Heart left ventricle (tissue), 16 donors: ENCODE data around the gene USP32. TPM values are rescaled to one million over a fixed set of nuclear protein-coding genes. Genes with fewer than 3 reads are reported as not detected.

Experiments
- ATAC-seq, 4 donors: fragments of 200-7000 bp; cut with Tn5 transposase; one replicate each; pipeline ENCODE4 v1.9.1; 2020 to 2022; ENCODE audit warnings: moderate library complexity in 4 of 4, mild to moderate bottlenecking in 3 of 4, moderate number of reproducible peaks in 1 of 4
- DNase-seq, 5 donors: peaks; one replicate each; pipeline ENCODE4 v3.0.0-alpha.2; 2020
- H3K27ac ChIP-seq, 12 donors: fragments of 200-600 bp; sonication (generic) in 4 of 12; one replicate each; pipeline versions ENCODE4 v1.5.0 to v1.8.0; 2016 to 2022; ENCODE audit warnings: mild to moderate bottlenecking in 2 of 12
- H3K27me3 ChIP-seq, 9 donors: fragments of 200-600 bp; sonication (generic) in 2 of 9; one replicate each; pipeline versions ENCODE4 v1.5.1 to v1.8.0; 2016 to 2022; ENCODE audit warnings: mild to moderate bottlenecking in 3 of 9
- H3K36me3 ChIP-seq, 9 donors: fragments of 200-600 bp; sonication (generic) in 2 of 9; one replicate each; pipeline versions ENCODE4 v1.5.0 to v1.8.0; 2018 to 2022; ENCODE audit warnings: mild to moderate bottlenecking in 2 of 9
- H3K4me1 ChIP-seq, 12 donors: fragments of 200-600 bp; sonication (generic) in 4 of 12; one replicate each; pipeline versions ENCODE4 v1.5.0 to v1.8.0; 2016 to 2022; ENCODE audit warnings: mild to moderate bottlenecking in 3 of 12
- H3K4me3 ChIP-seq, 12 donors: fragments of 200-600 bp; sonication (generic) in 4 of 12; one replicate each; pipeline versions ENCODE4 v1.5.0 to v1.8.0; 2017 to 2022; ENCODE audit warnings: mild to moderate bottlenecking in 9 of 12, moderate library complexity in 4 of 12
- H3K9me3 ChIP-seq, 12 donors: fragments of 200-600 bp; sonication (generic) in 4 of 12; one replicate each; pipeline versions ENCODE4 v1.5.0 to v1.8.0; 2016 to 2022; ENCODE audit warnings: mild to moderate bottlenecking in 1 of 12
- POLR2A ChIP-seq, 2 donors: fragments of 450-650 bp; IDR thresholded peaks; one replicate each; pipeline ENCODE4 v1.6.1; 2017; ENCODE audit warnings: antibody characterized with exemption in 2 of 2, mild to moderate bottlenecking in 2 of 2, moderate library complexity in 2 of 2
- WGBS, 4 donors: extraction: QIAGEN DNeasy Blood & Tissue Kit in 2 of 4; methylation state at CpG; one replicate each; pipeline versions ENCODE4 v1.1.5 to v1.1.7; 2013 to 2018; 5-methylcytosine and 5-hydroxymethylcytosine counted together
- intact Hi-C, 10 donors: fragments of 100-400 bp; cut with DNase I; formaldehyde crosslinking; loops; one replicate each; pipeline versions ENCODE4 v1.11.1 to v1.14.2; 2022
- polyA plus RNA-seq, 2 donors: library from polyadenylated mRNA; stranded (reverse); fragments of 200-250 nt; gene quantifications; one replicate each; pipeline ENCODE4 v1.2.3, GENCODE V29; 2013
- total RNA-seq, 9 donors: library from RNA; depleted of rRNA in 2 of 9; stranded (reverse); fragments of >200 nt in 2 of 9; fragmentation: NEBNext Ultra II Directional in 3 of 9; extraction: Animal tissue kit (Norgen Biotek cat#: 25700) in 3 of 9; gene quantifications; one replicate each; pipeline versions ENCODE4 v1.1.0 to v1.2.4, GENCODE V29; 2016 to 2023
- TF ChIP-seq, protein P1 (sequence below), 12 donors: fragments of 200-600 bp; sonication (generic) in 4 of 12; IDR thresholded peaks; one replicate each; pipeline versions ENCODE4 v1.5.0 to v1.8.0; 2018 to 2022; ENCODE audit warnings: antibody characterized with exemption in 12 of 12, mild to moderate bottlenecking in 5 of 12
- donor health status: ischemic (EF 13 %, LVEDD 7.1; RV severe dilation, severe dysfunction).
- donor health status: healthy with polysubstance abuse.
- donor health status: DM: no; HTN: yes; CAD: no.
- donor health status: DM: no; HTN: no; CAD: no.
- donor health status: ischemic (EF 25% LVEDD 6.9; RV normal size, moderate dysfunction).
- donor health status: ischemic (EF 25% LVEDD 5.7; RV mildly dilated, moderate dysfunction).
- donor health status: healthy.
- donor health status: DM: yes; HTN: yes; CAD: no.
- donor health status: ischemic (EF 35%, LVEDD 5.7; RV mildly dilated, moderate dysfunction).
- donor health status: nonischemic (EF 11% LVEDD 7.7; RV severe dilation, severe dysfunction).
- donor health status: DM: yes; HTN: yes; CAD: no.
- donor health status: PGD.
- donor health status: ischemic (EF 29% LVEDD 5.4; RV normal size, mild dysfunction).
- donor health status: nonischemic (EF 23%, LVEDD 6.1; RV moderate dilation, normal function).

USP32 gene
- total and polyA plus RNA-seq, 11 donors, result 9.8 to 50.0 (median 30.3) TPM

DNA sequence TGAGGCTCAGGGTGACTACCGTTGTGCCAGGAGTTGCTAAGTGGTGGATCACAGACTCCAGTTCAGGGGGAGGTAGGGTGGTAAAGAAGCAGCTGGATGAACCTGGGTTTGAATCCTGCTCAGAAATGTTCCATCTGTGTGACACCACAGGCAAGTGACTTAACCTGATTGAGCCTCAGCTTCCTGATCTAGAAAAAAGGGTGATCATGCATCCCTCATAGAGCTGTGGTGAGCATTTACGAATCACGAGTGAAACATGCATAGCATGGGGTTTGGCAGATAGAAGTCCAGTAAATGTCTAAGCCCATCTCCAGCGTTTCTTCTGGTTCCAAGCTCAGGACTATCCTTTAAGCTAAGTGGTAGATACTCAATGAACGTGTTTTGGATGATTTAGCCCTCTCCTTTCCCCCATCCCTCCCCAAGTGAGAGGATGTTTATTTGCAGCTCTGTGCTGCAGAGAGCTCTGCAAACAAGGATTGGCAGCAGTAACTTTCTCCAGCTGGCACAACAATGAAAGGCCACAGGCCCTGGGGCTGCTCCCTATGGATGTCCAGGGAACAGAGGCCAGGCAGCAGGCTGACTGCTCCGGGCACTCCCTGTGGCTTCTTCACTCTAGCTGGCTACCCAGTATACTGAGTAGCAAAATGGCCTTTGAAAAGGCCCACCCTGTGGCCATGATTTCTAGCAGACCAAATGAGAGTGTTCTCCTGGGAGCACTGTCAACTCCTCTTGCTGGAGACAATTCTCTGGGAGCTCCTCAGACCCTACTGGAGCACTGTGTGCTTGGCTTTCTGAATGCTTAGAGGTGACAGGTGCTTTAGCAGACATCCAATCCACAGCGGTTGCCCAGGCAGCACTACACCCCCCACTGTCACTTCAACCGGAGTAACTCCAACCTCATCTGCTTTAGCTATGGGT lies 220.8 kb downstream of the USP32 start:
- ATAC-seq, result no peak
- H3K4me1 ChIP-seq, result peaks cover 0 to 69% (median 22%) of the 10 kb centered on the region in 12 donors
- H3K27ac ChIP-seq, result peak overlapping the region in 10 of 12 donors; percentile 7 to 77 (median 58)
- no peak for DNase-seq
- no peaks in the 10 kb centered on the region for H3K9me3 ChIP-seq
- H3K36me3 ChIP-seq, result peaks cover 0 to 2% (median 0%) of the 10 kb centered on the region in 9 donors
- intact Hi-C loops, result loop anchor here in 2 of 10 donors (2.0 kb wide), 1 partner anchor 28 kb away; no protein-coding TSS in a partner anchor
- WGBS, 4 donors, result 70 to 80% (median 73%) methylated on average over 8 of the region's 8 CpGs
- H3K27me3 ChIP-seq, result no peaks in the 10 kb centered on the region
- H3K4me3 ChIP-seq, result no peak overlapping the region
- TF ChIP-seq, protein P1, sequence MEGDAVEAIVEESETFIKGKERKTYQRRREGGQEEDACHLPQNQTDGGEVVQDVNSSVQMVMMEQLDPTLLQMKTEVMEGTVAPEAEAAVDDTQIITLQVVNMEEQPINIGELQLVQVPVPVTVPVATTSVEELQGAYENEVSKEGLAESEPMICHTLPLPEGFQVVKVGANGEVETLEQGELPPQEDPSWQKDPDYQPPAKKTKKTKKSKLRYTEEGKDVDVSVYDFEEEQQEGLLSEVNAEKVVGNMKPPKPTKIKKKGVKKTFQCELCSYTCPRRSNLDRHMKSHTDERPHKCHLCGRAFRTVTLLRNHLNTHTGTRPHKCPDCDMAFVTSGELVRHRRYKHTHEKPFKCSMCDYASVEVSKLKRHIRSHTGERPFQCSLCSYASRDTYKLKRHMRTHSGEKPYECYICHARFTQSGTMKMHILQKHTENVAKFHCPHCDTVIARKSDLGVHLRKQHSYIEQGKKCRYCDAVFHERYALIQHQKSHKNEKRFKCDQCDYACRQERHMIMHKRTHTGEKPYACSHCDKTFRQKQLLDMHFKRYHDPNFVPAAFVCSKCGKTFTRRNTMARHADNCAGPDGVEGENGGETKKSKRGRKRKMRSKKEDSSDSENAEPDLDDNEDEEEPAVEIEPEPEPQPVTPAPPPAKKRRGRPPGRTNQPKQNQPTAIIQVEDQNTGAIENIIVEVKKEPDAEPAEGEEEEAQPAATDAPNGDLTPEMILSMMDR (IDR thresholded peaks at IDR 0.05), result no peak
- TF ChIP-seq POLR2A (IDR thresholded peaks at IDR 0.05), result no peak

DNA sequence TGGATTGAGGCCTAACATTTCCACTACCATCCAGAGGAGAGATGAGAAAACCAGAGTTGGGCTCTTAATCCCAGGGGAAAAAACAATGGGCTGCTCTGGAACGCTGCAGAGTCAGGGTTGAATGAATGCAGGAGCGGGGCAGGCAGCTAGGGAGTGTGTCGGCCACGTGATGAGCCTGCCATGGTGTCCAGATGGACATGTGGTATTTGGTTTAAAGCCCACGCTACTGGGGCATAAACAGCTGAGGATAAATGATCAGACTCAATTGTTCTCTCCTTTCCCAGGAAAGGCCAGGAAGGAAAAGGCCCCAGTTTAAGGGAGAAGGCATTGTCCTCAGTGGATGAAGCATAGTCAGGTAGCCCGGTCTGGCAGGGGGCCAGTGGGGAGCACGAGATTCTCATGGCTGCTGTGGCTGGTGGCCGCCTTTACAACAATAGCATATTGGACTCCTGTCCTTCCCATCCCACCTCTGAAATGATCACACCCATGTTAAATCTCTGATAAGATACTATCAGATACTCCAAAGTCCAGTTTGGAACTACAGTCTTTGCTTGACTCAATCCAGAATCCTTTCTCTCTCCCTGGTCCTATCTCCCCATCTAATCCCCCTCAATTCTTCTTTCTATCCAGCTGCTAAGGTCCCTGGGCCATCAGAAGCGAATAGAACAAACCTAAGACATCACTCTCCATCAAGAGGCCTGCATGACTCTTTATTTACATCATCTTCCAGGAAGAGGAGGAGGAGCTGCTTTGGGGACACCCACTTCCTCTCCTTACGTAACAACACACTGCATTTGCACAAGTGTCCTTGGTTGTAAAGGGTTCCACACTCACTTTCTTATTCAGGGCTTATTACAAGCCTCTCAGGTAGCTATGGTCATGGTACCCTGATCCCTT lies 221.8 kb downstream of the USP32 start:
- H3K9me3 ChIP-seq, result no peaks in the 10 kb centered on the region
- TF ChIP-seq, protein P1 (IDR thresholded peaks at IDR 0.05), result no peak
- TF ChIP-seq POLR2A (IDR thresholded peaks at IDR 0.05), result no peak
- ATAC-seq, result peak; percentile 49 to 85 (median 68)
- WGBS, 4 donors, result 49 to 65% (median 58%) methylated on average over 10 of the region's 10 CpGs
- H3K27ac ChIP-seq, result peak overlapping the region in 10 of 12 donors; percentile 12 to 82 (median 65)
- no peaks in the 10 kb centered on the region for H3K36me3 ChIP-seq
- peaks cover 0 to 69% (median 23%) of the 10 kb centered on the region in 12 donors for H3K4me1 ChIP-seq
- DNase-seq, result peak; percentile 64 to 82 (median 78)
- H3K27me3 ChIP-seq, result no peaks in the 10 kb centered on the region
- intact Hi-C loops, result loop anchor here in 2 of 10 donors (2.0 kb wide), 1 partner anchor 27 kb away; no protein-coding TSS in a partner anchor
- no peak overlapping the region for H3K4me3 ChIP-seq

DNA sequence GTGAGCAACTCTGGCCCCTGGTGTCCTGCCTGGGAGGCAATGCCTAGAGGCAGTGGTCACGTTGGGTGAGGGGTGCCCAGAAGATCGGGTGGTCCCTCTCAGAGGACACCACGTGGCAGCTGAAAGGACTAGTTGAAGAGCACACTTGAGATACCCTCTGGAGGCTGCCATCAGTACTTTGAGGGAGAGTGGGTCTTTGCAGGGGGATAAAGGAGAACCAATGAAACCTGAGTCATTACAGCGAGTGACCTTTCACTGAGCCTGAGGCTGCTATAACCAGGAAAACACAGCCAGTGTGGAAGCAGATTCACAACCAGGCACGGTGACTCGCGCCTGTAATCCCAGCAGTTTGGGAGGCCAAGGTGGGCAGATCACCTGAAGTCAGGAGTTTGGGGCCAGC lies 223.3 kb downstream of the USP32 start:
- intact Hi-C loops, result no loop called here
- no peaks in the 10 kb centered on the region for H3K9me3 ChIP-seq
- no peak for ATAC-seq
- no peak for TF ChIP-seq POLR2A (IDR thresholded peaks at IDR 0.05)
- TF ChIP-seq, protein P1 (IDR thresholded peaks at IDR 0.05), result no peak
- H3K4me1 ChIP-seq, result peaks cover 0 to 72% (median 26%) of the 10 kb centered on the region in 12 donors
- WGBS, 4 donors, result 68 to 70% (median 70%) methylated on average over 7 of the region's 7 CpGs
- H3K4me3 ChIP-seq, result no peak overlapping the region
- H3K27ac ChIP-seq, result peak overlapping the region in 2 of 12 donors; percentile 65 to 77
- no peaks in the 10 kb centered on the region for H3K27me3 ChIP-seq
- H3K36me3 ChIP-seq, result no peaks in the 10 kb centered on the region
- DNase-seq, result no peak
